Activated CD4-positive, alpha-beta T cell treated with anti-CD3 and anti-CD28 coated beads for 4 hours (primary cell): ENCODE data around the gene GJC2.
A peak's percentile ranks its signal among the peaks of the same experiment; 100 is the strongest.

Experiments used
- DNase-seq, 2 donors: peaks; one replicate each; pipeline ENCODE4 v3.0.0-alpha.2; 2020

Gene GJC2

GRCh38 chr1:228146417-228147150 lies 3.1 kb upstream of the GJC2 start:
- DNase-seq: no peak

GRCh38 chr1:228147151-228147693 lies 2.5 kb upstream of the GJC2 start:
- no peak for DNase-seq

GRCh38 chr1:228147768-228148167 lies 2.0 kb upstream of the GJC2 start:
- no peak for DNase-seq

DNA sequence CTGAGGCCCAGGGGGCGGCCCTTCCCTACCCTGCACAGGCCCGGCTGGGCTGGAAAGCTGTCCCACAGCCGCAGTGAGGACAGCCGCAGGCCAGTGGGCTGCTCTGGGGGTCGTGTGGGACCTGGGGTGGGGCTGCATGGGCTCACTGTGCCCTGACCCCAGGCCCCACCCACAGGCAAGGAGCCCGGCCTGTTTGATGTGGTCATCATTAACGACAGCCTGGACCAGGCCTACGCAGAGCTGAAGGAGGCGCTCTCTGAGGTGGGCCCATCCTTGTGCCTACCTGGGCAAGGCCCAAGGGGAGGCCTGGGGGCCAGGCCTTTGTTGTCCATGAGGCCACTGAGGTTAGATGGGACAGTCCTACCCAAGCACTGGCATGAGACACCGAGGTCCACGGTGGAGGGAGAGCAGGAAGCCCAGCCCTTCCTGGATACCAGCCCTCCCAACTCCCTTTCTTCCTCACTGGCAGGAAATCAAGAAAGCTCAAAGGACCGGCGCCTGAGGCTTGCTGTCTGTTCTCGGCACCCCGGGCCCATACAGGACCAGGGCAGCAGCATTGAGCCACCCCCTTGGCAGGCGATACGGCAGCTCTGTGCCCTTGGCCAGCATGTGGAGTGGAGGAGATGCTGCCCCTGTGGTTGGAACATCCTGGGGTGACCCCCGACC lies 1.4 kb upstream of the GJC2 start:
- no peak for DNase-seq

DNA sequence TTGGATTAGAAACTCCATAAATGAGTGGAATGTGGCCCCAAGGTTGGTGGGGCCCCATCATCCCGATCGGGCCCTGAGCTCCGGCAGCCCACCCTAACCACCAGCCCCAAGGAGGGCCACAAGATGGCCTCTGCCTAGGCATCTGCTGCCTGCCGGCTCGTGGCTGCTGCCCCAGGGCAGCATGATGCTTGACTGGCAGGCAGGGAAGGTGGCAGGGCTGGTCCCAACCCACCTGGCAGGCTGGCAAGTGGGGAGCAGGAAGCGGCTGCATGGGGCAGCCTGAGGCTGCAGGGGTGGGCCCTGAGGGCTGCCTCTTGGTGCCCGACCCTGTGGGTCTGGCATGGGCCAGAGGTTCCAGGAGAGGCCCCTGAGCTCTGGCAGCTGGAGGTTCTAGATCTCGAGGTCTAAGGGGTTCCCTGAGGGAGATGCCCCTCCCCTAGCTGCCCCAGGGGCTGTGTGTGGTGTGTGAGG lies 760 bp upstream of the GJC2 start:
- DNase-seq: no peak

DNA sequence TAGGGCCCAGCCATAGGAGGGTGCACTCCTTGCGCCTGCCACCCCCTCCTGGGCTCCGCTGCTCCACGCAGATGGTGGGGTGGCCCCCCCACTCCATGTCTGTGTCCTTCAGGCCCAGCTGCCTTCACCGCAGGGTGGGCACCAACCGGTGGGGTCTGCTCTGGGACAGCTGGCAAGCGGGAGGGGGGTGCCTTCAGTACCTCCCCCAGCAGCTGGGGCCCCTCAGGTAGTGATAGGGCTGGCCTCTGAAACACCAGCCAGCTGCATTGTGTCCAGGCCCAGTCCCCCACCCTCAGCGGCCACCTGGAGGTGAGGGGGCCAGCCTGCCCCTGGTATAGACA lies 360 bp downstream of the GJC2 start:
- no peak for DNase-seq

DNA sequence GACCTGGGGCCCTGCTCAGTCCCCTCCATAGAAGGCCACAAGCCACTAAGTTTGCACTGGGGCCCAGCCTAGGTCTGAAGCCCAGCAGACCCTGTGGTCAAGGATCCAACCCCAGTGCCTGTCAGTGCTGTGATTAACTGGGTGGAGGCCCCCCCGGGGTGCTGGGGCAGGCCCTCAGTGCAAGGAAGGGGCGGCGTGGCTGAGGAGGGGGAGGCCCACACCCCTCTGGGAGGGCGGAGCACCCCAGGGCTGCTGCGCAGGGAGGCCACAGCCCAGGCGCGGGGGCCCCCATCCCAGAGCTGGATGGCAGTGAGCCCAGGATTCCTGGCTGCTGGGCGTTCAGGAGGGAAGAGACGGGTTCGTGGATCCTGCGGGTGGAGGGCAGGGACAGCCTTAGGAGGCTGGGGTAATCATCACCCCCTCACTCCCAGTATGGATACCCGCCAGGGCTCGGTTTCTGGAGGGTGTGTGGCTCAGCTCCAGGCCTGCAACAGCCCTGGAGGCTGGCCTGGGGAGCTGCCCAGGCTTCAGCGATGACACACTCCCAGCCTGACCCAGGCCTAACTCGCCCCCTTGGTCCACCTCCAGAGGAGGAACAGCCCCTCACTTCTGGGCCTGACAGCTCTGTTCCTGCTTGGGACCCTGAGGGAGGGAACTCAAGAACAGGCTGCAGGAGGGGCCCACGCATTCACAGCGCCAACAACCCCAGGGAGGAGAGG lies 890 bp downstream of the GJC2 start:
- DNase-seq: no peak

- DNase-seq: no peak
Observed at GRCh38 chr1:228151180-228151925, 1.6 kb downstream of the GJC2 start.

- no peak for DNase-seq
Observed at GRCh38 chr1:228152097-228152917, 2.6 kb downstream of the GJC2 start.

GRCh38 chr1:228152918-228153258 lies 3.2 kb downstream of the GJC2 start:
- no peak for DNase-seq

GRCh38 chr1:228154021-228154669 lies 4.4 kb downstream of the GJC2 start:
- no peak for DNase-seq

GRCh38 chr1:228154670-228155571 lies 5.2 kb downstream of the GJC2 start:
- DNase-seq: peak; percentile 37 to 42

GRCh38 chr1:228155596-228156514 lies 6.1 kb downstream of the GJC2 start:
- no peak for DNase-seq

- no peak for DNase-seq
Observed at GRCh38 chr1:228156515-228156881, 6.8 kb downstream of the GJC2 start.

- no peak for DNase-seq
Observed at GRCh38 chr1:228156941-228157728, 7.4 kb downstream of the GJC2 start.

GRCh38 chr1:228157729-228158126 lies 8.0 kb downstream of the GJC2 start:
- no peak for DNase-seq

DNA sequence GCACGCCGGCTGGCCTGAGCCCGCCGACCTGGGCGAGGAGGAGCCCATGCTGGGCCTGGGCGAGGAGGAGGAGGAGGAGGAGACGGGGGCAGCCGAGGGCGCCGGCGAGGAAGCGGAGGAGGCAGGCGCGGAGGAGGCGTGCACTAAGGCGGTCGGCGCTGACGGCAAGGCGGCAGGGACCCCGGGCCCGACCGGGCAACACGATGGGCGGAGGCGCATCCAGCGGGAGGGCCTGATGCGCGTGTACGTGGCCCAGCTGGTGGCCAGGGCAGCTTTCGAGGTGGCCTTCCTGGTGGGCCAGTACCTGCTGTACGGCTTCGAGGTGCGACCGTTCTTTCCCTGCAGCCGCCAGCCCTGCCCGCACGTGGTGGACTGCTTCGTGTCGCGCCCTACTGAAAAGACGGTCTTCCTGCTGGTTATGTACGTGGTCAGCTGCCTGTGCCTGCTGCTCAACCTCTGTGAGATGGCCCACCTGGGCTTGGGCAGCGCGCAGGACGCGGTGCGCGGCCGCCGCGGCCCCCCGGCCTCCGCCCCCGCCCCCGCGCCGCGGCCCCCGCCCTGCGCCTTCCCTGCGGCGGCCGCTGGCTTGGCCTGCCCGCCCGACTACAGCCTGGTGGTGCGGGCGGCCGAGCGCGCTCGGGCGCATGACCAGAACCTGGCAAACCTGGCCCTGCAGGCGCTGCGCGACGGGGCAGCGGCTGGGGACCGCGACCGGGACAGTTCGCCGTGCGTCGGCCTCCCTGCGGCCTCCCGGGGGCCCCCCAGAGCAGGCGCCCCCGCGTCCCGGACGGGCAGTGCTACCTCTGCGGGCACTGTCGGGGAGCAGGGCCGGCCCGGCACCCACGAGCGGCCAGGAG lies 8.6 kb downstream of the GJC2 start:
- no peak for DNase-seq
